Measurements from ENCODE around the gene MYOZ3. TPM values are rescaled to one million over a fixed set of nuclear protein-coding genes. Genes with fewer than 3 reads are reported as not detected.

Gene MYOZ3
- total RNA-seq, 2 donors from 2014 or later, result 0.06 to 0.21 TPM

GRCh38 chr5:150633429-150633828, 27.6 kb upstream of the MYOZ3 start:
- no peak overlapping the region for H3K27ac Mint-ChIP-seq
- no peak for ATAC-seq (replicated peaks)
- no peaks in the 10 kb centered on the region for H3K4me1 Mint-ChIP-seq
- no peaks in the 10 kb centered on the region for H3K36me3 Mint-ChIP-seq (ENCODE audit: low read depth)
- H3K9me3 Mint-ChIP-seq, result no peaks in the 10 kb centered on the region
- H3K27me3 Mint-ChIP-seq, result peaks cover 13% of the 10 kb centered on the region
- no peak overlapping the region for H3K4me3 Mint-ChIP-seq

- Mint-ChIP-seq H3K9me3 (no peaks in the 10 kb centered on the region), H3K4me1 (no peaks in the 10 kb centered on the region), H3K4me3 (no peak overlapping the region), H3K27ac (no peak overlapping the region), H3K27me3 (peaks cover 13% of the 10 kb centered on the region), H3K36me3 (ENCODE audit: low read depth) (no peaks in the 10 kb centered on the region)
- no peak for ATAC-seq (replicated peaks)
Measured at GRCh38 chr5:150636391-150637244, 24.4 kb upstream of the MYOZ3 start.

- Mint-ChIP-seq H3K27ac (no peak overlapping the region), H3K4me3 (no peak overlapping the region), H3K4me1 (no peaks in the 10 kb centered on the region), H3K36me3 (ENCODE audit: low read depth) (no peaks in the 10 kb centered on the region), H3K9me3 (no peaks in the 10 kb centered on the region), H3K27me3 (peaks cover 13% of the 10 kb centered on the region)
- no peak for ATAC-seq (replicated peaks)
Measured at GRCh38 chr5:150637245-150638052, 23.6 kb upstream of the MYOZ3 start.

- H3K9me3 Mint-ChIP-seq, result no peaks in the 10 kb centered on the region
- no peaks in the 10 kb centered on the region for H3K4me1 Mint-ChIP-seq
- no peaks in the 10 kb centered on the region for H3K36me3 Mint-ChIP-seq (ENCODE audit: low read depth)
- H3K4me3 Mint-ChIP-seq, result no peak overlapping the region
- H3K27me3 Mint-ChIP-seq, result peaks cover 13% of the 10 kb centered on the region
- H3K27ac Mint-ChIP-seq, result no peak overlapping the region
- no peak for ATAC-seq (replicated peaks)
Measured at GRCh38 chr5:150638053-150638444, 23.0 kb upstream of the MYOZ3 start.

- Mint-ChIP-seq H3K27me3 (peaks cover 13% of the 10 kb centered on the region), H3K4me3 (no peak overlapping the region), H3K36me3 (ENCODE audit: low read depth) (no peaks in the 10 kb centered on the region), H3K4me1 (no peaks in the 10 kb centered on the region), H3K9me3 (no peaks in the 10 kb centered on the region), H3K27ac (no peak overlapping the region)
- ATAC-seq (replicated peaks), result no peak
Measured at GRCh38 chr5:150638488-150639376, 22.3 kb upstream of the MYOZ3 start.

GRCh38 chr5:150639377-150639692, 21.7 kb upstream of the MYOZ3 start:
- Mint-ChIP-seq H3K36me3 (ENCODE audit: low read depth) (no peaks in the 10 kb centered on the region), H3K4me3 (no peak overlapping the region), H3K27ac (no peak overlapping the region), H3K9me3 (no peaks in the 10 kb centered on the region), H3K27me3 (peaks cover 13% of the 10 kb centered on the region), H3K4me1 (no peaks in the 10 kb centered on the region)
- no peak for ATAC-seq (replicated peaks)

- Mint-ChIP-seq H3K9me3 (no peaks in the 10 kb centered on the region), H3K36me3 (ENCODE audit: low read depth) (no peaks in the 10 kb centered on the region)
- no peak for ATAC-seq (replicated peaks)
Measured at GRCh38 chr5:150639751-150640150, 21.3 kb upstream of the MYOZ3 start.

GRCh38 chr5:150640311-150641005, 20.6 kb upstream of the MYOZ3 start, which contains the start of gene SYNPO:
Gene SYNPO (plus strand): TSS chr5:150640660. CDS start chr5:150648276, 7,616 bp downstream.
- H3K9me3 Mint-ChIP-seq, result no peaks in the 10 kb centered on the region
- H3K36me3 Mint-ChIP-seq (ENCODE audit: low read depth), result no peaks in the 10 kb centered on the region
- no peak for ATAC-seq (replicated peaks)
- peaks cover 13% of the 10 kb centered on the region for H3K27me3 Mint-ChIP-seq
- H3K4me1 Mint-ChIP-seq, result no peaks in the 10 kb centered on the region
- no peak within 1 kb of the TSS for H3K4me3 Mint-ChIP-seq
- no peak within 1 kb of the TSS for H3K27ac Mint-ChIP-seq

More at GRCh38 chr5:150639751-150640150, 21.3 kb upstream of the MYOZ3 start:
- Mint-ChIP-seq H3K27me3 (peaks cover 13% of the 10 kb centered on the region), H3K4me1 (no peaks in the 10 kb centered on the region), H3K27ac (no peak overlapping the region), H3K4me3 (no peak overlapping the region)

- Mint-ChIP-seq H3K4me1 (no peaks in the 10 kb centered on the region), H3K4me3 (no peak overlapping the region), H3K36me3 (ENCODE audit: low read depth) (no peaks in the 10 kb centered on the region), H3K9me3 (no peaks in the 10 kb centered on the region), H3K27ac (no peak overlapping the region), H3K27me3 (peaks cover 13% of the 10 kb centered on the region)
- no peak for ATAC-seq (replicated peaks)
Measured at GRCh38 chr5:150641006-150641570, 20.0 kb upstream of the MYOZ3 start.

- ATAC-seq (replicated peaks), result no peak
- no peak overlapping the region for H3K27ac Mint-ChIP-seq
- no peaks in the 10 kb centered on the region for H3K36me3 Mint-ChIP-seq (ENCODE audit: low read depth)
- no peaks in the 10 kb centered on the region for H3K4me1 Mint-ChIP-seq
- no peaks in the 10 kb centered on the region for H3K9me3 Mint-ChIP-seq
- peaks cover 7% of the 10 kb centered on the region for H3K27me3 Mint-ChIP-seq
- H3K4me3 Mint-ChIP-seq, result no peak overlapping the region
Measured at GRCh38 chr5:150641824-150642566, 19.1 kb upstream of the MYOZ3 start.

GRCh38 chr5:150642567-150642927, 18.5 kb upstream of the MYOZ3 start:
- peaks cover 5% of the 10 kb centered on the region for H3K27me3 Mint-ChIP-seq
- no peak overlapping the region for H3K27ac Mint-ChIP-seq
- H3K9me3 Mint-ChIP-seq, result no peaks in the 10 kb centered on the region
- no peak for ATAC-seq (replicated peaks)
- no peaks in the 10 kb centered on the region for H3K4me1 Mint-ChIP-seq
- H3K36me3 Mint-ChIP-seq (ENCODE audit: low read depth), result no peaks in the 10 kb centered on the region
- H3K4me3 Mint-ChIP-seq, result no peak overlapping the region

GRCh38 chr5:150642991-150643710, 17.9 kb upstream of the MYOZ3 start:
- no peaks in the 10 kb centered on the region for H3K9me3 Mint-ChIP-seq
- peaks cover 2% of the 10 kb centered on the region for H3K27me3 Mint-ChIP-seq
- no peak for ATAC-seq (replicated peaks)
- no peak overlapping the region for H3K4me3 Mint-ChIP-seq
- no peaks in the 10 kb centered on the region for H3K36me3 Mint-ChIP-seq (ENCODE audit: low read depth)
- H3K4me1 Mint-ChIP-seq, result no peaks in the 10 kb centered on the region
- no peak overlapping the region for H3K27ac Mint-ChIP-seq

GRCh38 chr5:150644058-150644457, 17.0 kb upstream of the MYOZ3 start:
- ATAC-seq (replicated peaks), result no peak
- no peaks in the 10 kb centered on the region for H3K36me3 Mint-ChIP-seq (ENCODE audit: low read depth)
- no peaks in the 10 kb centered on the region for H3K9me3 Mint-ChIP-seq
- no peak overlapping the region for H3K4me3 Mint-ChIP-seq
- H3K27me3 Mint-ChIP-seq, result no peaks in the 10 kb centered on the region
- no peaks in the 10 kb centered on the region for H3K4me1 Mint-ChIP-seq
- no peak overlapping the region for H3K27ac Mint-ChIP-seq
